PC-3 (cell line): ENCODE measurements around the gene SORBS2.

Experiments
- CTCF ChIP-seq: fragments of 300-600 bp; sonication (generic); conservative IDR thresholded peaks from 2 replicates; pipeline ENCODE4 v1.5.1; 2017; ENCODE audit warnings: antibody characterized with exemption, low read depth, mild to moderate bottlenecking, low read length
- EZH2 ChIP-seq: fragments of 300-600 bp; sonication (generic); IDR thresholded peaks from one replicate; pipeline ENCODE4 v1.6.1; 2017; ENCODE audit warnings: antibody characterized with exemption, mild to moderate bottlenecking, low read length; ENCODE audit not compliant: unreplicated experiment
- EZH2phosphoT487 ChIP-seq: fragments of 300-600 bp; sonication (generic); IDR thresholded peaks from 2 replicates; pipeline ENCODE4 v1.6.1; 2018; ENCODE audit warnings: mild to moderate bottlenecking, antibody characterized with exemption, low read length, borderline replicate concordance

- TF ChIP-seq CTCF (no peak), EZH2 (no peak), EZH2phosphoT487 (no peak)
Measured at GRCh38 chr4:185782523-185782922, 29.5 kb downstream of the SORBS2 start.
